ENCODE data around the gene FMN1. TPM values are rescaled to one million over a fixed set of nuclear protein-coding genes. Genes with fewer than 3 reads are reported as not detected.

The FMN1 gene
- polyA plus RNA-seq, 1 donor from 2014 or later = 0.40 TPM

GRCh38 chr15:32833379-32833821, 361.1 kb downstream of the FMN1 start:
- peaks cover 3% of the 10 kb centered on the region for H3K9me2 ChIP-seq (ENCODE audit: insufficient read depth, low read length)
- TF ChIP-seq, protein P1, sequence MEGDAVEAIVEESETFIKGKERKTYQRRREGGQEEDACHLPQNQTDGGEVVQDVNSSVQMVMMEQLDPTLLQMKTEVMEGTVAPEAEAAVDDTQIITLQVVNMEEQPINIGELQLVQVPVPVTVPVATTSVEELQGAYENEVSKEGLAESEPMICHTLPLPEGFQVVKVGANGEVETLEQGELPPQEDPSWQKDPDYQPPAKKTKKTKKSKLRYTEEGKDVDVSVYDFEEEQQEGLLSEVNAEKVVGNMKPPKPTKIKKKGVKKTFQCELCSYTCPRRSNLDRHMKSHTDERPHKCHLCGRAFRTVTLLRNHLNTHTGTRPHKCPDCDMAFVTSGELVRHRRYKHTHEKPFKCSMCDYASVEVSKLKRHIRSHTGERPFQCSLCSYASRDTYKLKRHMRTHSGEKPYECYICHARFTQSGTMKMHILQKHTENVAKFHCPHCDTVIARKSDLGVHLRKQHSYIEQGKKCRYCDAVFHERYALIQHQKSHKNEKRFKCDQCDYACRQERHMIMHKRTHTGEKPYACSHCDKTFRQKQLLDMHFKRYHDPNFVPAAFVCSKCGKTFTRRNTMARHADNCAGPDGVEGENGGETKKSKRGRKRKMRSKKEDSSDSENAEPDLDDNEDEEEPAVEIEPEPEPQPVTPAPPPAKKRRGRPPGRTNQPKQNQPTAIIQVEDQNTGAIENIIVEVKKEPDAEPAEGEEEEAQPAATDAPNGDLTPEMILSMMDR (IDR thresholded peaks at IDR 0.05; ENCODE audit: poor library complexity, severe bottlenecking) = no peak
- TF ChIP-seq TAF1 (IDR thresholded peaks at IDR 0.05; ENCODE audit: low read depth) (no peak), POLR2AphosphoS5 (IDR thresholded peaks at IDR 0.05) (no peak), SMC3 (conservative IDR thresholded peaks at IDR 0.05; ENCODE audit: poor library complexity) (no peak), EZH2 (IDR thresholded peaks at IDR 0.05; ENCODE audit: borderline replicate concordance, insufficient read depth, low read length, poor library complexity, severe bottlenecking) (no peak), RAD21 (conservative IDR thresholded peaks at IDR 0.05) (no peak), MXI1 (conservative IDR thresholded peaks at IDR 0.05; ENCODE audit: poor library complexity, severe bottlenecking) (no peak), EP300 (conservative IDR thresholded peaks at IDR 0.05; ENCODE audit: poor library complexity, severe bottlenecking) (no peak)
- TF ChIP-seq, protein P2, sequence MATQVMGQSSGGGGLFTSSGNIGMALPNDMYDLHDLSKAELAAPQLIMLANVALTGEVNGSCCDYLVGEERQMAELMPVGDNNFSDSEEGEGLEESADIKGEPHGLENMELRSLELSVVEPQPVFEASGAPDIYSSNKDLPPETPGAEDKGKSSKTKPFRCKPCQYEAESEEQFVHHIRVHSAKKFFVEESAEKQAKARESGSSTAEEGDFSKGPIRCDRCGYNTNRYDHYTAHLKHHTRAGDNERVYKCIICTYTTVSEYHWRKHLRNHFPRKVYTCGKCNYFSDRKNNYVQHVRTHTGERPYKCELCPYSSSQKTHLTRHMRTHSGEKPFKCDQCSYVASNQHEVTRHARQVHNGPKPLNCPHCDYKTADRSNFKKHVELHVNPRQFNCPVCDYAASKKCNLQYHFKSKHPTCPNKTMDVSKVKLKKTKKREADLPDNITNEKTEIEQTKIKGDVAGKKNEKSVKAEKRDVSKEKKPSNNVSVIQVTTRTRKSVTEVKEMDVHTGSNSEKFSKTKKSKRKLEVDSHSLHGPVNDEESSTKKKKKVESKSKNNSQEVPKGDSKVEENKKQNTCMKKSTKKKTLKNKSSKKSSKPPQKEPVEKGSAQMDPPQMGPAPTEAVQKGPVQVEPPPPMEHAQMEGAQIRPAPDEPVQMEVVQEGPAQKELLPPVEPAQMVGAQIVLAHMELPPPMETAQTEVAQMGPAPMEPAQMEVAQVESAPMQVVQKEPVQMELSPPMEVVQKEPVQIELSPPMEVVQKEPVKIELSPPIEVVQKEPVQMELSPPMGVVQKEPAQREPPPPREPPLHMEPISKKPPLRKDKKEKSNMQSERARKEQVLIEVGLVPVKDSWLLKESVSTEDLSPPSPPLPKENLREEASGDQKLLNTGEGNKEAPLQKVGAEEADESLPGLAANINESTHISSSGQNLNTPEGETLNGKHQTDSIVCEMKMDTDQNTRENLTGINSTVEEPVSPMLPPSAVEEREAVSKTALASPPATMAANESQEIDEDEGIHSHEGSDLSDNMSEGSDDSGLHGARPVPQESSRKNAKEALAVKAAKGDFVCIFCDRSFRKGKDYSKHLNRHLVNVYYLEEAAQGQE (IDR thresholded peaks at IDR 0.05; ENCODE audit: borderline replicate concordance) = no peak
- H3K27me3 ChIP-seq (ENCODE audit: insufficient read depth, low read depth, low read length) = no peaks in the 10 kb centered on the region
- H3K9me3 ChIP-seq (ENCODE audit: low read length) = no peaks in the 10 kb centered on the region
- H3K79me2 ChIP-seq (replicated peaks; ENCODE audit: insufficient read depth, low read length) = no peaks in the 10 kb centered on the region
- no peak overlapping the region for H3K4me2 ChIP-seq (ENCODE audit: low read length)
- no peaks in the 10 kb centered on the region for H4K20me1 ChIP-seq (ENCODE audit: insufficient read depth)
- H3K27ac ChIP-seq (ENCODE audit: low read length) = no peak overlapping the region
- no peak overlapping the region for H2AFZ ChIP-seq (ENCODE audit: low read depth, low read length)
- no peak overlapping the region for H3K9ac ChIP-seq (ENCODE audit: low read length)
- no peak overlapping the region for H3K4me3 ChIP-seq (ENCODE audit: low read length)
- no peaks in the 10 kb centered on the region for H3F3A ChIP-seq (ENCODE audit: insufficient read depth, low read length, poor library complexity, severe bottlenecking)
- no peaks in the 10 kb centered on the region for H3K36me3 ChIP-seq (ENCODE audit: insufficient read depth, low read length)

GRCh38 chr15:32831485-32831884, 363.0 kb downstream of the FMN1 start:
- no peak overlapping the region for H3K4me2 ChIP-seq (ENCODE audit: low read length)
- H3K9me3 ChIP-seq (ENCODE audit: low read length) = no peaks in the 10 kb centered on the region
- no peaks in the 10 kb centered on the region for H4K20me1 ChIP-seq (ENCODE audit: insufficient read depth)
- no peaks in the 10 kb centered on the region for H3K79me2 ChIP-seq (replicated peaks; ENCODE audit: insufficient read depth, low read length)
- peaks cover 3% of the 10 kb centered on the region for H3K9me2 ChIP-seq (ENCODE audit: insufficient read depth, low read length)
- no peaks in the 10 kb centered on the region for H3K27me3 ChIP-seq (ENCODE audit: insufficient read depth, low read depth, low read length)
- no peaks in the 10 kb centered on the region for H3F3A ChIP-seq (ENCODE audit: insufficient read depth, low read length, poor library complexity, severe bottlenecking)
- no peak overlapping the region for H3K4me3 ChIP-seq (ENCODE audit: low read length)
- H2AFZ ChIP-seq (ENCODE audit: low read depth, low read length) = no peak overlapping the region
- no peak overlapping the region for H3K9ac ChIP-seq (ENCODE audit: low read length)
- no peak for TF ChIP-seq RAD21 (conservative IDR thresholded peaks at IDR 0.05)
- no peak for TF ChIP-seq EP300 (conservative IDR thresholded peaks at IDR 0.05; ENCODE audit: poor library complexity, severe bottlenecking)
- TF ChIP-seq EZH2 (IDR thresholded peaks at IDR 0.05; ENCODE audit: borderline replicate concordance, insufficient read depth, low read length, poor library complexity, severe bottlenecking) = no peak
- TF ChIP-seq, protein P1 (IDR thresholded peaks at IDR 0.05; ENCODE audit: poor library complexity, severe bottlenecking) = no peak
- TF ChIP-seq, protein P2 (IDR thresholded peaks at IDR 0.05; ENCODE audit: borderline replicate concordance) = no peak
- no peak for TF ChIP-seq POLR2AphosphoS5 (IDR thresholded peaks at IDR 0.05)
- TF ChIP-seq TAF1 (IDR thresholded peaks at IDR 0.05; ENCODE audit: low read depth) = no peak
- TF ChIP-seq MXI1 (conservative IDR thresholded peaks at IDR 0.05; ENCODE audit: poor library complexity, severe bottlenecking) = no peak
- no peak for TF ChIP-seq SMC3 (conservative IDR thresholded peaks at IDR 0.05; ENCODE audit: poor library complexity)
- no peak overlapping the region for H3K27ac ChIP-seq (ENCODE audit: low read length)
- no peaks in the 10 kb centered on the region for H3K36me3 ChIP-seq (ENCODE audit: insufficient read depth, low read length)
